Medulla oblongata (tissue), 1 donor: ENCODE measurements around the gene ZNF865.

Experiments
- DNase-seq: peaks from one replicate; pipeline ENCODE4 v3.0.0-alpha.2; 2015; ENCODE audit errors: extremely low spot score

ZNF865 gene

GRCh38 chr19:55623561-55623960 is 18.1 kb downstream of the ZNF865 start:
- DNase-seq: no peak

- DNase-seq: peak; percentile 93
Measured at GRCh38 chr19:55624109-55625003, 18.9 kb downstream of the ZNF865 start, which contains the start of gene ZNF784. TSS of gene ZNF784 (minus strand) at chr19:55624566. CDS start at chr19:55624561, 5 bp downstream.

GRCh38 chr19:55625004-55625326 is 19.5 kb downstream of the ZNF865 start:
- no peak for DNase-seq

- DNase-seq: no peak
Measured at GRCh38 chr19:55626350-55626749, 20.9 kb downstream of the ZNF865 start.

GRCh38 chr19:55632463-55632834 is 27.0 kb downstream of the ZNF865 start:
- peak; percentile 97 for DNase-seq

GRCh38 chr19:55633861-55634260 is 28.4 kb downstream of the ZNF865 start:
- DNase-seq: no peak

- DNase-seq: no peak
Measured at GRCh38 chr19:55635334-55635717, 29.9 kb downstream of the ZNF865 start.

- DNase-seq: peak; percentile 1
Measured at GRCh38 chr19:55635856-55636440, 30.5 kb downstream of the ZNF865 start.

- no peak for DNase-seq
Measured at GRCh38 chr19:55636723-55637122, 31.3 kb downstream of the ZNF865 start.

- DNase-seq: no peak
Measured at GRCh38 chr19:55637534-55637933, 32.1 kb downstream of the ZNF865 start.

- DNase-seq: peak; percentile 8
Measured at GRCh38 chr19:55638864-55639359, 33.5 kb downstream of the ZNF865 start.

GRCh38 chr19:55640043-55640576 is 34.7 kb downstream of the ZNF865 start:
- DNase-seq: peak; percentile 52

GRCh38 chr19:55640577-55641425 is 35.4 kb downstream of the ZNF865 start, which contains the start of gene ZNF580:
TSS of gene ZNF580 (plus strand) at chr19:55641002. CDS start at chr19:55642509, 1,507 bp downstream.
- peak; percentile 54 for DNase-seq

GRCh38 chr19:55641426-55642152 is 36.1 kb downstream of the ZNF865 start:
- DNase-seq: peak; percentile 19

- DNase-seq: peak; percentile 19
Measured at GRCh38 chr19:55642153-55643002, 36.9 kb downstream of the ZNF865 start.

GRCh38 chr19:55643003-55643886 is 37.8 kb downstream of the ZNF865 start, which contains the start of gene ZNF581:
TSS of gene ZNF581 (plus strand) at chr19:55643649. CDS start at chr19:55644572, 923 bp downstream.
- DNase-seq: peak; percentile 58

- no peak for DNase-seq
Measured at GRCh38 chr19:55643887-55644176, 38.4 kb downstream of the ZNF865 start.

GRCh38 chr19:55644191-55644833 is 38.9 kb downstream of the ZNF865 start:
- no peak for DNase-seq
